OCI-LY3 (cell line): ENCODE measurements around the gene VWA7.

Source experiments
- CTCF ChIP-seq: fragments of 200-600, 300-600 bp; sonication (generic); IDR thresholded peaks from 2 replicates; pipeline ENCODE4 v1.5.1; 2014; ENCODE audit warnings: antibody characterized with exemption, low read length, low read depth
- EZH2phosphoT487 ChIP-seq: fragments of 200-600 bp; shearing (Covaris generic); IDR thresholded peaks from 2 replicates; pipeline ENCODE4 v1.6.1; 2018; ENCODE audit warnings: antibody characterized with exemption, mixed run types, low read depth

GRCh38 chr6:31760790-31761189 lies 16.3 kb downstream of the VWA7 start:
- no peak for TF ChIP-seq CTCF
- TF ChIP-seq EZH2phosphoT487, result no peak
